GM08714 (cell line): Measurements from ENCODE around the gene FBXO44.

Experiments
- H3K4me3 ChIP-seq: fragments of 200-500 bp; sonication (Bioruptor generic); 2 replicates; pipeline ENCODE4 v1.5.1; 2014; ENCODE audit warnings: mild to moderate bottlenecking, low read length, inconsistent platforms
- ZNF274 ChIP-seq: IDR thresholded peaks from 2 replicates; pipeline ENCODE4 v1.6.1; 2012; ENCODE audit warnings: mild to moderate bottlenecking, low read depth, low read length

The FBXO44 gene

GRCh38 chr1:11682287-11682771 lies 27.7 kb downstream of the FBXO44 start:
- TF ChIP-seq ZNF274 = no peak
- H3K4me3 ChIP-seq = no peak overlapping the region

- no peak overlapping the region for H3K4me3 ChIP-seq
- TF ChIP-seq ZNF274 = no peak
Measured at GRCh38 chr1:11682799-11683198, 28.1 kb downstream of the FBXO44 start.

GRCh38 chr1:11684070-11684469 lies 29.4 kb downstream of the FBXO44 start:
- no peak overlapping the region for H3K4me3 ChIP-seq

GRCh38 chr1:11685210-11685752 lies 30.6 kb downstream of the FBXO44 start:
- no peak for TF ChIP-seq ZNF274
- H3K4me3 ChIP-seq = no peak overlapping the region

More at GRCh38 chr1:11684070-11684469, 29.4 kb downstream of the FBXO44 start:
- TF ChIP-seq ZNF274 = no peak

- no peak for TF ChIP-seq ZNF274
- H3K4me3 ChIP-seq = no peak overlapping the region
Measured at GRCh38 chr1:11688506-11688905, 33.8 kb downstream of the FBXO44 start.

GRCh38 chr1:11690397-11691301 lies 36.0 kb downstream of the FBXO44 start:
- no peak overlapping the region for H3K4me3 ChIP-seq
- TF ChIP-seq ZNF274 = no peak

GRCh38 chr1:11691302-11691914 lies 36.7 kb downstream of the FBXO44 start, which contains the start of gene DRAXIN:
Gene DRAXIN, plus strand, starts transcription at chr1:11691710. Its CDS starts 14,549 bp downstream, at chr1:11706259.
- no peak within 1 kb of the TSS for H3K4me3 ChIP-seq
- TF ChIP-seq ZNF274 = no peak

- H3K4me3 ChIP-seq = no peak overlapping the region
- no peak for TF ChIP-seq ZNF274
Measured at GRCh38 chr1:11691928-11692711, 37.4 kb downstream of the FBXO44 start.

- no peak overlapping the region for H3K4me3 ChIP-seq
- no peak for TF ChIP-seq ZNF274
Measured at GRCh38 chr1:11693024-11693590, 38.4 kb downstream of the FBXO44 start.

GRCh38 chr1:11693917-11694316 lies 39.2 kb downstream of the FBXO44 start:
- no peak for TF ChIP-seq ZNF274
- no peak overlapping the region for H3K4me3 ChIP-seq

GRCh38 chr1:11695861-11696260 lies 41.2 kb downstream of the FBXO44 start:
- no peak overlapping the region for H3K4me3 ChIP-seq
- TF ChIP-seq ZNF274 = no peak

GRCh38 chr1:11697188-11697892 lies 42.7 kb downstream of the FBXO44 start:
- no peak overlapping the region for H3K4me3 ChIP-seq

GRCh38 chr1:11697893-11698210 lies 43.2 kb downstream of the FBXO44 start:
- TF ChIP-seq ZNF274 = no peak
- no peak overlapping the region for H3K4me3 ChIP-seq

More at GRCh38 chr1:11697188-11697892, 42.7 kb downstream of the FBXO44 start:
- TF ChIP-seq ZNF274 = no peak
